Trophoblast cell (in vitro differentiated cells and primary cell): ENCODE data around the gene MKX.

Experiments
- DNase-seq, 2 donors: peaks; one replicate each; pipeline ENCODE4 v3.0.0-alpha.2; 2016
- H2AFZ ChIP-seq: 2 replicates; pipeline ENCODE4 v1.6.1; 2013; ENCODE audit warnings: low read length, moderate library complexity, mild to moderate bottlenecking; ENCODE audit not compliant: insufficient read depth, poor library complexity
- H2AK5ac ChIP-seq: 2 replicates; pipeline ENCODE4 v1.6.1; 2013; ENCODE audit warnings: mild to moderate bottlenecking, low read length
- H2BK120ac ChIP-seq: 2 replicates; pipeline ENCODE4 v1.6.1; 2013; ENCODE audit warnings: low read length, mild to moderate bottlenecking, moderate library complexity; ENCODE audit not compliant: insufficient read depth, poor library complexity
- H2BK12ac ChIP-seq: 2 replicates; pipeline ENCODE4 v1.6.1; 2013; ENCODE audit warnings: mild to moderate bottlenecking, low read length, moderate library complexity
- H2BK5ac ChIP-seq: 2 replicates; pipeline ENCODE4 v1.6.1; 2013; ENCODE audit warnings: low read length, low read depth, moderate library complexity, mild to moderate bottlenecking; ENCODE audit not compliant: poor library complexity
- H3K14ac ChIP-seq: 2 replicates; pipeline ENCODE4 v1.6.1; 2013; ENCODE audit warnings: mild to moderate bottlenecking, low read length
- H3K18ac ChIP-seq: 2 replicates; pipeline ENCODE4 v1.6.1; 2013; ENCODE audit warnings: mild to moderate bottlenecking, low read length
- H3K23ac ChIP-seq: 2 replicates; pipeline ENCODE4 v1.6.1; 2013; ENCODE audit warnings: low read length
- H3K27ac ChIP-seq: 2 replicates; pipeline ENCODE4 v1.5.1; 2013; ENCODE audit warnings: low read depth, mild to moderate bottlenecking, inconsistent platforms, low read length, moderate library complexity
- H3K27me3 ChIP-seq: 2 replicates; pipeline ENCODE4 v1.6.1; 2013; ENCODE audit warnings: inconsistent platforms, mild to moderate bottlenecking, low read length, moderate library complexity; ENCODE audit not compliant: insufficient read depth
- H3K36me3 ChIP-seq, 2 experiments: 1 replicate in 1 of 2; 2 replicates in 1 of 2; pipeline ENCODE4 v1.6.1; 2013; ENCODE audit warnings: low read length in 2 of 2, mild to moderate bottlenecking in 2 of 2, moderate library complexity in 1 of 2; ENCODE audit not compliant: insufficient read depth in 2 of 2, control insufficient read depth in 1 of 2
- H3K4ac ChIP-seq: 2 replicates; pipeline ENCODE4 v1.6.1; 2013; ENCODE audit warnings: low read depth, mild to moderate bottlenecking, low read length, moderate library complexity
- H3K4me1 ChIP-seq, 2 experiments: 1 replicate in 1 of 2; 2 replicates in 1 of 2; pipeline ENCODE4 v1.6.1; 2013; ENCODE audit warnings: low read length in 2 of 2, mild to moderate bottlenecking in 2 of 2, moderate library complexity in 1 of 2; ENCODE audit not compliant: insufficient read depth in 2 of 2, control insufficient read depth in 1 of 2
- H3K4me2 ChIP-seq: 2 replicates; pipeline ENCODE4 v1.6.1; 2013; ENCODE audit warnings: inconsistent platforms, mild to moderate bottlenecking, low read length, moderate library complexity
- H3K4me3 ChIP-seq: 2 replicates; pipeline ENCODE4 v1.5.1; 2013; ENCODE audit warnings: mild to moderate bottlenecking, low read depth, low read length, inconsistent platforms
- H3K79me1 ChIP-seq: one replicate; pipeline ENCODE4 v1.6.1; 2013; ENCODE audit warnings: low read length
- H3K79me2 ChIP-seq: 2 replicates; pipeline ENCODE4 v1.6.1; 2013; ENCODE audit warnings: low read length, mild to moderate bottlenecking; ENCODE audit not compliant: control insufficient read depth, insufficient read depth, poor library complexity
- H3K9ac ChIP-seq: 2 replicates; pipeline ENCODE4 v1.6.1; 2013; ENCODE audit warnings: mild to moderate bottlenecking, low read length
- H3K9me3 ChIP-seq: 2 replicates; pipeline ENCODE4 v1.6.1; 2013; ENCODE audit warnings: low read depth, mild to moderate bottlenecking, control low read depth, inconsistent platforms, low read length; ENCODE audit not compliant: insufficient read depth
- H4K12ac ChIP-seq: 2 replicates; pipeline ENCODE4 v1.6.1; 2013; ENCODE audit warnings: low read depth, mild to moderate bottlenecking, low read length, moderate library complexity
- H4K8ac ChIP-seq: 2 replicates; pipeline ENCODE4 v1.6.1; 2013; ENCODE audit warnings: low read depth, mild to moderate bottlenecking, low read length, moderate library complexity
- H4K91ac ChIP-seq: one replicate; pipeline ENCODE4 v1.6.1; 2013; ENCODE audit warnings: low read depth, mild to moderate bottlenecking, low read length, moderate library complexity
- WGBS: extraction: QIAGEN DNeasy Blood & Tissue Kit; methylation state at CpG from one replicate; pipeline ENCODE4 v1.1.7; 2013; ENCODE audit warnings: missing lambda C conversion rate; ENCODE audit not compliant: insufficient read length, insufficient coverage; ENCODE audit errors: extremely low coverage; 5-methylcytosine and 5-hydroxymethylcytosine counted together

MKX gene

GRCh38 chr10:27743877-27744801 is 1.5 kb downstream of the MKX start:
- Histone ChIP-seq H3K27me3 (peaks cover 58% of the 10 kb centered on the region), H3K9ac (no peak overlapping the region), H3K14ac (no peak overlapping the region), H3K23ac (no peak overlapping the region), H2BK12ac (no peak overlapping the region), H3K9me3 (peaks cover 10% of the 10 kb centered on the region), H2AFZ (no peak overlapping the region), H4K91ac (no peak overlapping the region), H3K4me3 (peak overlapping the region; percentile 1), H3K18ac (no peak overlapping the region), H2AK5ac (no peak overlapping the region), H4K12ac (no peak overlapping the region), H3K79me1 (no peaks in the 10 kb centered on the region), H3K79me2 (no peaks in the 10 kb centered on the region), H2BK120ac (no peak overlapping the region), H4K8ac (no peak overlapping the region), H3K4ac (no peak overlapping the region), H3K27ac (no peak overlapping the region), H2BK5ac (no peak overlapping the region), H3K4me1 (peaks cover 20 to 43% of the 10 kb centered on the region in 2 experiments), H3K4me2 (peak overlapping the region; percentile 98), H3K36me3 (no peaks in the 10 kb centered on the region)
- no CpG with 5 or more reads among the region's 70 CpGs for WGBS
- peak in 1 of 2 donors; percentile 44 for DNase-seq

GRCh38 chr10:27743012-27743876 is 2.4 kb downstream of the MKX start:
- H3K79me1 ChIP-seq = no peaks in the 10 kb centered on the region
- H3K4ac ChIP-seq = no peak overlapping the region
- no peak overlapping the region for H2AK5ac ChIP-seq
- no peak overlapping the region for H3K14ac ChIP-seq
- no peaks in the 10 kb centered on the region for H3K79me2 ChIP-seq
- no peak overlapping the region for H4K12ac ChIP-seq
- H3K9me3 ChIP-seq = peaks cover 10% of the 10 kb centered on the region
- H3K4me1 ChIP-seq = peaks cover 20 to 43% of the 10 kb centered on the region in 2 experiments
- H4K8ac ChIP-seq = no peak overlapping the region
- H3K27ac ChIP-seq = no peak overlapping the region
- H4K91ac ChIP-seq = no peak overlapping the region
- H3K9ac ChIP-seq = no peak overlapping the region
- WGBS = no CpG with 5 or more reads among the region's 75 CpGs
- H3K23ac ChIP-seq = no peak overlapping the region
- H2BK120ac ChIP-seq = no peak overlapping the region
- peak; percentile 7 to 52 for DNase-seq
- H3K18ac ChIP-seq = no peak overlapping the region
- H2BK5ac ChIP-seq = no peak overlapping the region
- no peak overlapping the region for H2BK12ac ChIP-seq
- peak overlapping the region; percentile 56 for H2AFZ ChIP-seq
- H3K36me3 ChIP-seq = no peaks in the 10 kb centered on the region
- peak overlapping the region; percentile 49 for H3K4me3 ChIP-seq
- peaks cover 58% of the 10 kb centered on the region for H3K27me3 ChIP-seq
- peak overlapping the region; percentile 98 for H3K4me2 ChIP-seq

- Histone ChIP-seq H2AFZ (peak overlapping the region; percentile 56), H2BK12ac (no peak overlapping the region), H3K18ac (no peak overlapping the region), H3K79me1 (no peaks in the 10 kb centered on the region), H3K23ac (no peak overlapping the region), H4K8ac (no peak overlapping the region), H3K4me1 (peaks cover 20 to 43% of the 10 kb centered on the region in 2 experiments), H3K27ac (no peak overlapping the region), H3K9ac (peak overlapping the region; percentile 31), H3K14ac (no peak overlapping the region), H3K4ac (no peak overlapping the region), H2AK5ac (no peak overlapping the region), H3K9me3 (peaks cover 10% of the 10 kb centered on the region), H3K4me3 (peak overlapping the region; percentile 69), H2BK5ac (no peak overlapping the region), H2BK120ac (no peak overlapping the region), H3K27me3 (peaks cover 58% of the 10 kb centered on the region), H4K91ac (no peak overlapping the region), H3K4me2 (peak overlapping the region; percentile 98), H4K12ac (no peak overlapping the region), H3K36me3 (no peaks in the 10 kb centered on the region), H3K79me2 (no peaks in the 10 kb centered on the region)
- WGBS = no CpG with 5 or more reads among the region's 75 CpGs
- peak; percentile 84 to 94 for DNase-seq
These were observed 3.2 kb downstream of the MKX start for GRCh38 chr10:27742195-27743011.
